Measurements from ENCODE around the gene FILIP1L. TPM values are rescaled to one million over a fixed set of nuclear protein-coding genes. Genes with fewer than 3 reads are reported as not detected.

The FILIP1L gene
- total and polyA plus RNA-seq, 2 of the 8 experiments (the other 6 are each of a cell fraction or from before 2014, with no cell fraction given): 0.06 to 0.09 TPM

GRCh38 chr3:100047455-100048141 is 66.7 kb downstream of the FILIP1L start (continued):
- TF ChIP-seq SAP30 (IDR thresholded peaks at IDR 0.05; ENCODE audit: insufficient read depth, insufficient replicate concordance, low read length): no peak

All from H1 (cell line).